ENCODE measurements around the gene SNTG2.
A peak's percentile ranks its signal among the peaks of the same experiment; 100 is the strongest.

The SNTG2 gene

GRCh38 chr2:1028831-1029230, 78.2 kb downstream of the SNTG2 start:
- no peak overlapping the region for H3K4me3 ChIP-seq (ENCODE audit: low read length)
- no peak for DNase-seq (ENCODE audit: low read depth, low spot score)

GRCh38 chr2:1032030-1032429, 81.4 kb downstream of the SNTG2 start:
- no peak overlapping the region for H3K4me3 ChIP-seq (ENCODE audit: low read length)

GRCh38 chr2:1033069-1033468, 82.4 kb downstream of the SNTG2 start:
- no peak overlapping the region for H3K4me3 ChIP-seq (ENCODE audit: low read length)
- no peak for DNase-seq (ENCODE audit: low read depth, low spot score)

More at GRCh38 chr2:1032030-1032429, 81.4 kb downstream of the SNTG2 start:
- DNase-seq (ENCODE audit: low read depth, low spot score) = no peak

GRCh38 chr2:1037066-1037465, 86.4 kb downstream of the SNTG2 start:
- no peak for DNase-seq (ENCODE audit: low read depth, low spot score)
- H3K4me3 ChIP-seq (ENCODE audit: low read length) = no peak overlapping the region

- no peak overlapping the region for H3K4me3 ChIP-seq (ENCODE audit: low read length)
- DNase-seq (ENCODE audit: low read depth, low spot score) = no peak
These were observed 88.9 kb downstream of the SNTG2 start for GRCh38 chr2:1039549-1039948.

- no peak for DNase-seq (ENCODE audit: low read depth, low spot score)
- no peak overlapping the region for H3K4me3 ChIP-seq (ENCODE audit: low read length)
These were observed 90.6 kb downstream of the SNTG2 start for GRCh38 chr2:1041012-1041805.

GRCh38 chr2:1045109-1045508, 94.5 kb downstream of the SNTG2 start:
- no peak overlapping the region for H3K4me3 ChIP-seq (ENCODE audit: low read length)
- no peak for DNase-seq (ENCODE audit: low read depth, low spot score)

- no peak for DNase-seq (ENCODE audit: low read depth, low spot score)
- H3K4me3 ChIP-seq (ENCODE audit: low read length) = no peak overlapping the region
These were observed 95.4 kb downstream of the SNTG2 start for GRCh38 chr2:1046067-1046466.

GRCh38 chr2:1047485-1047884, 96.8 kb downstream of the SNTG2 start:
- peak; percentile 55 for DNase-seq (ENCODE audit: low read depth, low spot score)
- H3K4me3 ChIP-seq (ENCODE audit: low read length) = no peak overlapping the region

- no peak for DNase-seq (ENCODE audit: low read depth, low spot score)
These were observed 99.0 kb downstream of the SNTG2 start for GRCh38 chr2:1049691-1050090.

GRCh38 chr2:1051075-1051474, 100.4 kb downstream of the SNTG2 start:
- H3K4me3 ChIP-seq (ENCODE audit: low read length) = no peak overlapping the region
- no peak for DNase-seq (ENCODE audit: low read depth, low spot score)

More at GRCh38 chr2:1049691-1050090, 99.0 kb downstream of the SNTG2 start:
- H3K4me3 ChIP-seq (ENCODE audit: low read length) = no peak overlapping the region

GRCh38 chr2:1052771-1053191, 102.1 kb downstream of the SNTG2 start:
- DNase-seq (ENCODE audit: low read depth, low spot score) = no peak
- H3K4me3 ChIP-seq (ENCODE audit: low read length) = no peak overlapping the region

- no peak for DNase-seq (ENCODE audit: low read depth, low spot score)
- H3K4me3 ChIP-seq (ENCODE audit: low read length) = no peak overlapping the region
These were observed 103.1 kb downstream of the SNTG2 start for GRCh38 chr2:1053786-1054185.

- no peak for DNase-seq (ENCODE audit: low read depth, low spot score)
- H3K4me3 ChIP-seq (ENCODE audit: low read length) = no peak overlapping the region
These were observed 103.8 kb downstream of the SNTG2 start for GRCh38 chr2:1054399-1054798.

- no peak for DNase-seq (ENCODE audit: low read depth, low spot score)
- H3K4me3 ChIP-seq (ENCODE audit: low read length) = no peak overlapping the region
These were observed 104.5 kb downstream of the SNTG2 start for GRCh38 chr2:1055014-1055595.

- no peak overlapping the region for H3K4me3 ChIP-seq (ENCODE audit: low read length)
- DNase-seq (ENCODE audit: low read depth, low spot score) = no peak
These were observed 109.7 kb downstream of the SNTG2 start for GRCh38 chr2:1060372-1060771.

- H3K4me3 ChIP-seq (ENCODE audit: low read length) = no peak overlapping the region
- DNase-seq (ENCODE audit: low read depth, low spot score) = no peak
These were observed 110.3 kb downstream of the SNTG2 start for GRCh38 chr2:1060987-1061386.

GRCh38 chr2:1068241-1068640, 117.6 kb downstream of the SNTG2 start:
- no peak for DNase-seq (ENCODE audit: low read depth, low spot score)
- H3K4me3 ChIP-seq (ENCODE audit: low read length) = no peak overlapping the region

GRCh38 chr2:1068822-1069221, 118.2 kb downstream of the SNTG2 start:
- H3K4me3 ChIP-seq (ENCODE audit: low read length) = no peak overlapping the region
- DNase-seq (ENCODE audit: low read depth, low spot score) = no peak

GRCh38 chr2:1069847-1070246, 119.2 kb downstream of the SNTG2 start:
- no peak overlapping the region for H3K4me3 ChIP-seq (ENCODE audit: low read length)
- no peak for DNase-seq (ENCODE audit: low read depth, low spot score)

GRCh38 chr2:1070601-1071000, 120.0 kb downstream of the SNTG2 start:
- DNase-seq (ENCODE audit: low read depth, low spot score) = no peak
- no peak overlapping the region for H3K4me3 ChIP-seq (ENCODE audit: low read length)
